ENCODE data around the gene SZRD1.

The SZRD1 gene

GRCh38 chr1:16440470-16441281, 73.6 kb downstream of the SZRD1 start, which contains the start of gene NECAP2:
TSS of gene NECAP2 (plus strand) at chr1:16440724. CDS start at chr1:16440762, 38 bp downstream.
- DNase-seq (ENCODE audit: low read depth, low spot score) = peak; percentile 91
- H3K36me3 ChIP-seq (ENCODE audit: control insufficient read depth, insufficient read depth, low read length) = no peaks in the 10 kb centered on the region
- peak within 1 kb of the TSS; percentile 91 for H3K4me3 ChIP-seq (ENCODE audit: low read length)
- WGBS (ENCODE audit: insufficient coverage, insufficient read length) = no CpG with 5 or more reads among the region's 68 CpGs
- no peaks in the 10 kb centered on the region for H3K9me3 ChIP-seq (ENCODE audit: control insufficient read depth, insufficient read depth, low read length)
- peaks cover 2% of the 10 kb centered on the region; the same call in 1 of the 2 replicates for H3K27me3 ChIP-seq (ENCODE audit: control insufficient read depth, insufficient read depth, low read length)
- H3K27ac ChIP-seq (ENCODE audit: low read length) = no peak within 1 kb of the TSS
- no peaks in the 10 kb centered on the region for H3K4me1 ChIP-seq (ENCODE audit: control insufficient read depth, insufficient read depth, low read length)

DNA sequence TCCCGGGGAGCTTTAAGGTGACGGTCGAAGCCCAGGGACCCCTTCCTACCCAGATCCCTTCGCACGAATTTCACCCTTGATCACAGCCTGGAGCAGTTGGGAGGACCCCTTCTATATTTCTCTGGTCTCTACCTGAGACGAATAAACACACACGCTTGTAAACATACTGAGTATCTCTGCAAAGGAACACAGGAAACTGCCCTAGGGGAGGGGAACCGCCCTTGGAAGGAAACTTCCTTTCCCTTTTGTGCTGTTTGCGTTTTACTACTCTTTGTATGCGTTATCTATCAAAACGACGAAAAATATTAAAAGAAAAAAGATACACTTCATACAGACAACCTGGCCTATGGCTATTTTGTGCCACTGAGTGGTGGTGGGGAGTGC, 74.2 kb downstream of the SZRD1 start:
- Histone ChIP-seq H3K9me3 (ENCODE audit: control insufficient read depth, insufficient read depth, low read length) (no peaks in the 10 kb centered on the region), H3K4me3 (ENCODE audit: low read length) (peak overlapping the region; percentile 91; the same call in 1 of the 2 replicates), H3K27me3 (ENCODE audit: control insufficient read depth, insufficient read depth, low read length) (peaks cover 2% of the 10 kb centered on the region; the same call in 1 of the 2 replicates), H3K27ac (ENCODE audit: low read length) (no peak overlapping the region), H3K4me1 (ENCODE audit: control insufficient read depth, insufficient read depth, low read length) (no peaks in the 10 kb centered on the region), H3K36me3 (ENCODE audit: control insufficient read depth, insufficient read depth, low read length) (0 out of 2 replicates have a peak, but pooled peaks cover under 1% of the 10 kb centered on the region)
- no CpG with 5 or more reads among the region's 12 CpGs for WGBS (ENCODE audit: insufficient coverage, insufficient read length)
- no peak for DNase-seq (ENCODE audit: low read depth, low spot score)

- Histone ChIP-seq H3K27me3 (ENCODE audit: control insufficient read depth, insufficient read depth, low read length) (peaks cover 2% of the 10 kb centered on the region; the same call in 1 of the 2 replicates), H3K4me3 (ENCODE audit: low read length) (no peak overlapping the region), H3K36me3 (ENCODE audit: control insufficient read depth, insufficient read depth, low read length) (peaks cover 3% of the 10 kb centered on the region; the same call in 1 of the 2 replicates), H3K4me1 (ENCODE audit: control insufficient read depth, insufficient read depth, low read length) (no peaks in the 10 kb centered on the region), H3K9me3 (ENCODE audit: control insufficient read depth, insufficient read depth, low read length) (no peaks in the 10 kb centered on the region), H3K27ac (ENCODE audit: low read length) (no peak overlapping the region)
- WGBS (ENCODE audit: insufficient coverage, insufficient read length) = no CpG with 5 or more reads among the region's 7 CpGs
- DNase-seq (ENCODE audit: low read depth, low spot score) = no peak
These were observed 75.2 kb downstream of the SZRD1 start for GRCh38 chr1:16442265-16442664.

GRCh38 chr1:16442941-16443340, 75.9 kb downstream of the SZRD1 start:
- DNase-seq (ENCODE audit: low read depth, low spot score) = no peak
- WGBS (ENCODE audit: insufficient coverage, insufficient read length) = no CpG with 5 or more reads among the region's 2 CpGs
- Histone ChIP-seq H3K36me3 (ENCODE audit: control insufficient read depth, insufficient read depth, low read length) (peaks cover 7% of the 10 kb centered on the region; the same call in 1 of the 2 replicates), H3K4me1 (ENCODE audit: control insufficient read depth, insufficient read depth, low read length) (no peaks in the 10 kb centered on the region), H3K27ac (ENCODE audit: low read length) (no peak overlapping the region), H3K9me3 (ENCODE audit: control insufficient read depth, insufficient read depth, low read length) (no peaks in the 10 kb centered on the region), H3K4me3 (ENCODE audit: low read length) (no peak overlapping the region), H3K27me3 (ENCODE audit: control insufficient read depth, insufficient read depth, low read length) (peaks cover 2% of the 10 kb centered on the region; the same call in 1 of the 2 replicates)

GRCh38 chr1:16443975-16444770, 77.1 kb downstream of the SZRD1 start:
- no CpG with 5 or more reads among the region's 14 CpGs for WGBS (ENCODE audit: insufficient coverage, insufficient read length)
- no peak for DNase-seq (ENCODE audit: low read depth, low spot score)
- H3K4me1 ChIP-seq (ENCODE audit: control insufficient read depth, insufficient read depth, low read length) = no peaks in the 10 kb centered on the region
- no peaks in the 10 kb centered on the region for H3K9me3 ChIP-seq (ENCODE audit: control insufficient read depth, insufficient read depth, low read length)
- peaks cover 20% of the 10 kb centered on the region for H3K36me3 ChIP-seq (ENCODE audit: control insufficient read depth, insufficient read depth, low read length)
- no peak overlapping the region for H3K27ac ChIP-seq (ENCODE audit: low read length)
- H3K27me3 ChIP-seq (ENCODE audit: control insufficient read depth, insufficient read depth, low read length) = peaks cover 2% of the 10 kb centered on the region; the same call in 1 of the 2 replicates
- no peak overlapping the region for H3K4me3 ChIP-seq (ENCODE audit: low read length)

DNA sequence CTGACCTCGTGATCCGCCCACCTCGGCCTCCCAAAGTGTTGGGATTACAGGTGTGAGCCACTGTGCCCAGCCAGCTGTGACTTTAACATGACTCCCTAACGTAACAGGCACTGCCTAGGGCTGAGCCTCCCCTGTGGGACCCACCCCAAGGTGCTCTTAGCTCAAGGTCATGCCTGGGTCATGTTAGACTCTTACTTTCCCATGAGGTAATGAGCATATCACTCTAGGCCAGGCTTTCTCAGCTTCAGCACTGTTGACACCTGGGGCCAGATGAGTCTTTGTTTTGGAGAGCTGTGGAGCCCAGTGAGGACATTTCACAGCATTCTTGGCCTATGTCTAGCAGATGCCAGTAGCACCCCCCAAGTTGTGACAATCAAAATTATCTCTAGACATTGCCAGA, 78.0 kb downstream of the SZRD1 start:
- H3K9me3 ChIP-seq (ENCODE audit: control insufficient read depth, insufficient read depth, low read length) = no peaks in the 10 kb centered on the region
- WGBS (ENCODE audit: insufficient coverage, insufficient read length) = no CpG with 5 or more reads among the region's 4 CpGs
- no peak for DNase-seq (ENCODE audit: low read depth, low spot score)
- H3K27ac ChIP-seq (ENCODE audit: low read length) = no peak overlapping the region
- peaks cover 21% of the 10 kb centered on the region for H3K36me3 ChIP-seq (ENCODE audit: control insufficient read depth, insufficient read depth, low read length)
- H3K4me3 ChIP-seq (ENCODE audit: low read length) = no peak overlapping the region
- no peaks in the 10 kb centered on the region for H3K4me1 ChIP-seq (ENCODE audit: control insufficient read depth, insufficient read depth, low read length)
- H3K27me3 ChIP-seq (ENCODE audit: control insufficient read depth, insufficient read depth, low read length) = peaks cover 2% of the 10 kb centered on the region; the same call in 1 of the 2 replicates

DNA sequence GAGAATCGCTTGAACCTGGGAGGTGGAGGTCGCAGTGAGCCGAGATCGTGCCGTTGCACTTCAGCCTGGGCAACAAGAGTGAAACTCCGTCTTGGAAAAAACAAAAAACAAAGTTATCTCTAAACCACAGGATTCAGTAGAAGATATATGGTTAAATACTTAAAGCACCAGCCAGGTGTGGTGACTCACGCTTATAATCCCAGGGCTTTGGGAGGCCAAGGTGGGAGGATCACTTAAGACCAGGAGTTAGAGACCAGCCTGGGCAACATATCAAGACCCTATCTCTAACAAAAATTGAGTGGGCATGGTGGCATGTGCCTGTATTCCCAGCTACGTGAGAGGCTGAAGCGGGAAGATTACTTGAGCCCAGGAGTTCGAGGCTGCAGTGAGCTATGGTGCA, 79.1 kb downstream of the SZRD1 start:
- no peak overlapping the region for H3K4me3 ChIP-seq (ENCODE audit: low read length)
- no CpG with 5 or more reads among the region's 10 CpGs for WGBS (ENCODE audit: insufficient coverage, insufficient read length)
- H3K4me1 ChIP-seq (ENCODE audit: control insufficient read depth, insufficient read depth, low read length) = no peaks in the 10 kb centered on the region
- no peak for DNase-seq (ENCODE audit: low read depth, low spot score)
- peaks cover 24% of the 10 kb centered on the region for H3K36me3 ChIP-seq (ENCODE audit: control insufficient read depth, insufficient read depth, low read length)
- no peaks in the 10 kb centered on the region for H3K9me3 ChIP-seq (ENCODE audit: control insufficient read depth, insufficient read depth, low read length)
- no peak overlapping the region for H3K27ac ChIP-seq (ENCODE audit: low read length)
- peaks cover 2% of the 10 kb centered on the region; the same call in 1 of the 2 replicates for H3K27me3 ChIP-seq (ENCODE audit: control insufficient read depth, insufficient read depth, low read length)

- no peaks in the 10 kb centered on the region for H3K4me1 ChIP-seq (ENCODE audit: control insufficient read depth, insufficient read depth, low read length)
- H3K4me3 ChIP-seq (ENCODE audit: low read length) = no peak overlapping the region
- no peaks in the 10 kb centered on the region for H3K27me3 ChIP-seq (ENCODE audit: control insufficient read depth, insufficient read depth, low read length)
- peaks cover 29% of the 10 kb centered on the region for H3K36me3 ChIP-seq (ENCODE audit: control insufficient read depth, insufficient read depth, low read length)
- H3K27ac ChIP-seq (ENCODE audit: low read length) = no peak overlapping the region
- no CpG with 5 or more reads among the region's 9 CpGs for WGBS (ENCODE audit: insufficient coverage, insufficient read length)
- DNase-seq (ENCODE audit: low read depth, low spot score) = no peak
- no peaks in the 10 kb centered on the region for H3K9me3 ChIP-seq (ENCODE audit: control insufficient read depth, insufficient read depth, low read length)
These were observed 80.6 kb downstream of the SZRD1 start for GRCh38 chr1:16447641-16448040.

Measured in iPS DF 6.9 (cell line).